Large intestine (tissue), 3 donors: Measurements from ENCODE around the gene SBF1. TPM values are rescaled to one million over a fixed set of nuclear protein-coding genes. Genes with fewer than 3 reads are reported as not detected.

Experiments
- DNase-seq, 2 donors: peaks; one replicate each; pipeline versions ENCODE4 v3.0.0 to v3.0.0-alpha.2; 2013
- H3K27ac ChIP-seq: one replicate; pipeline ENCODE4 v1.5.1; 2013; ENCODE audit warnings: low read length
- H3K27me3 ChIP-seq: 2 replicates; pipeline ENCODE4 v1.6.1; 2013; ENCODE audit warnings: low read length; ENCODE audit not compliant: control insufficient read depth, insufficient read depth
- H3K36me3 ChIP-seq: 2 replicates; pipeline ENCODE4 v1.6.1; 2013; ENCODE audit warnings: low read length; ENCODE audit not compliant: control insufficient read depth, insufficient read depth
- H3K4me1 ChIP-seq: one replicate; pipeline ENCODE4 v1.6.1; 2013; ENCODE audit warnings: low read length; ENCODE audit not compliant: control insufficient read depth, insufficient read depth
- H3K4me3 ChIP-seq: one replicate; pipeline ENCODE4 v1.5.1; 2013; ENCODE audit warnings: low read length
- H3K9me3 ChIP-seq: one replicate; pipeline ENCODE4 v1.6.1; 2013; ENCODE audit warnings: mild to moderate bottlenecking, low read depth, low read length, moderate library complexity; ENCODE audit not compliant: control insufficient read depth
- WGBS: methylation state at CpG from one replicate; pipeline ENCODE4 v1.1.5; 2013; ENCODE audit warnings: low lambda C conversion rate; ENCODE audit not compliant: insufficient coverage; 5-methylcytosine and 5-hydroxymethylcytosine counted together
- polyA plus RNA-seq: library from polyadenylated mRNA; unstranded; fragments of 120-200 nt; gene quantifications from one replicate; pipeline ENCODE4 v1.2.1, GENCODE V29; 2013

SBF1 gene
- polyA plus RNA-seq, 1 donor, result 37.5 TPM

GRCh38 chr22:50473855-50474671 lies 772 bp downstream of the SBF1 start:
- Histone ChIP-seq H3K9me3 (no peaks in the 10 kb centered on the region), H3K36me3 (peaks cover 5% of the 10 kb centered on the region), H3K27me3 (peaks cover 15% of the 10 kb centered on the region), H3K27ac (peak overlapping the region; percentile 61), H3K4me1 (peaks cover 55% of the 10 kb centered on the region), H3K4me3 (peak overlapping the region; percentile 72)
- DNase-seq, result peak in 1 of 2 donors; percentile 59
- no CpG with 5 or more reads among the region's 62 CpGs for WGBS

DNA sequence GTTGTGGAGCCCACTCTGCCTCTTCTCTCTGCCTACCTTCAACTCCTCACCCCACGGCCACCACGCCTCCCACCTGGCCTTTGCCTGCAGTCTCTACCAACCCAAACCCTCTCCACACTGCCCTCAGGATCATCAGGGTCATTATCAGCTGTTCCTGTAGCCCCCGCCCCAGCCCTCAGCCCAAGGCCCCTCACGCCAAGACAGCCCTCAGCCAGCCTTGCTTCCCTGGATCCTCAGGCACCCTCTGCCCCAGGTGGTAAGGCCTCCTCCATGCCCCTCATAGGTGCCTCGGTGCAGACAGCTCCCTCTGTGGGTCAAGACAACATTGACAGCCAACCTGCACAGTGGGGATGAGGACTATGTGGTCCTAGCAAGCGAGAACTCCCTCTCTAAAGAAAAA lies 1.7 kb downstream of the SBF1 start:
- Histone ChIP-seq H3K9me3 (no peaks in the 10 kb centered on the region), H3K4me3 (no peak overlapping the region), H3K36me3 (peaks cover 9% of the 10 kb centered on the region), H3K4me1 (peaks cover 59% of the 10 kb centered on the region), H3K27me3 (peaks cover 8% of the 10 kb centered on the region), H3K27ac (no peak overlapping the region)
- no CpG with 5 or more reads among the region's 6 CpGs for WGBS
- DNase-seq, result no peak

GRCh38 chr22:50471962-50472361 lies 2.9 kb downstream of the SBF1 start:
- Histone ChIP-seq H3K36me3 (peaks cover 19% of the 10 kb centered on the region), H3K27me3 (peaks cover 2% of the 10 kb centered on the region), H3K27ac (no peak overlapping the region), H3K4me1 (peaks cover 59% of the 10 kb centered on the region), H3K4me3 (no peak overlapping the region), H3K9me3 (no peaks in the 10 kb centered on the region)
- no peak for DNase-seq
- no CpG with 5 or more reads among the region's 5 CpGs for WGBS

DNA sequence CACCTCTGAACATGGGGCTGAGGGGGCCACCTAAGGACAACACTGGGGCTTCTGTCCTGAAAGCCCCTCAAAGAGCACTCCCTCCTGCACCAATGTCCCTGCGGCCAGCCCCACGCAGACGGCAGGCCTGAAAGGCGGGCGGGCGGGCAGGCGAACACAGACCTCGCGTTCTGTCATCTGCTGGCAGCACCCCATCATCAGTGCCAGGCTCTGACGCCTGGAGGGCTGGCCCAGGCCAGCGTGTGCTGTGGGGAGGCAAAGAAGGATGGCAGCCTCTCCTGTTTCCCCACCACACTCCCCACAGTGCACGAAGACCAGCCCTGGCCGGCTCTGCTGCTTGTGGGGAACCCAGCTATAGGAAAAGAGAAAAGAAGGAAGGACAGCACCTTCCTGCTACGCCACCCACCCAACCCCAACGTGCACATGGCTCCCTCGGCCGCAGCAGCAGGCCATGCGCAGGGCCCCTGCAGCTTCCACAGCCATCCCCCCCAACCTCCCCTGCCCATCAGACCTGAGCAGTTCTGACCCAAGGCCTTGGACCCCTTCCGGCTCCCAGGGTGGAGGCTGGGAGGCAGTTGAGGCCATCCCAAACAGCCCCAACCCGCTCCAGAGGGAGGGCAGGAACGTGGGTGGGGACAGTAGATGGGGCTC lies 3.5 kb downstream of the SBF1 start:
- no peak overlapping the region for H3K4me3 ChIP-seq
- H3K4me1 ChIP-seq, result peaks cover 59% of the 10 kb centered on the region
- peaks cover 25% of the 10 kb centered on the region for H3K36me3 ChIP-seq
- no peaks in the 10 kb centered on the region for H3K9me3 ChIP-seq
- H3K27ac ChIP-seq, result peak overlapping the region; percentile 83
- DNase-seq, result no peak
- H3K27me3 ChIP-seq, result no peaks in the 10 kb centered on the region
- no CpG with 5 or more reads among the region's 21 CpGs for WGBS

GRCh38 chr22:50470491-50470890 lies 4.3 kb downstream of the SBF1 start:
- no CpG with 5 or more reads among the region's 6 CpGs for WGBS
- H3K9me3 ChIP-seq, result no peaks in the 10 kb centered on the region
- DNase-seq, result peak; percentile 54 to 75
- peaks cover 33% of the 10 kb centered on the region for H3K36me3 ChIP-seq
- peak overlapping the region; percentile 83 for H3K27ac ChIP-seq
- H3K27me3 ChIP-seq, result no peaks in the 10 kb centered on the region
- H3K4me3 ChIP-seq, result no peak overlapping the region
- H3K4me1 ChIP-seq, result peaks cover 56% of the 10 kb centered on the region

DNA sequence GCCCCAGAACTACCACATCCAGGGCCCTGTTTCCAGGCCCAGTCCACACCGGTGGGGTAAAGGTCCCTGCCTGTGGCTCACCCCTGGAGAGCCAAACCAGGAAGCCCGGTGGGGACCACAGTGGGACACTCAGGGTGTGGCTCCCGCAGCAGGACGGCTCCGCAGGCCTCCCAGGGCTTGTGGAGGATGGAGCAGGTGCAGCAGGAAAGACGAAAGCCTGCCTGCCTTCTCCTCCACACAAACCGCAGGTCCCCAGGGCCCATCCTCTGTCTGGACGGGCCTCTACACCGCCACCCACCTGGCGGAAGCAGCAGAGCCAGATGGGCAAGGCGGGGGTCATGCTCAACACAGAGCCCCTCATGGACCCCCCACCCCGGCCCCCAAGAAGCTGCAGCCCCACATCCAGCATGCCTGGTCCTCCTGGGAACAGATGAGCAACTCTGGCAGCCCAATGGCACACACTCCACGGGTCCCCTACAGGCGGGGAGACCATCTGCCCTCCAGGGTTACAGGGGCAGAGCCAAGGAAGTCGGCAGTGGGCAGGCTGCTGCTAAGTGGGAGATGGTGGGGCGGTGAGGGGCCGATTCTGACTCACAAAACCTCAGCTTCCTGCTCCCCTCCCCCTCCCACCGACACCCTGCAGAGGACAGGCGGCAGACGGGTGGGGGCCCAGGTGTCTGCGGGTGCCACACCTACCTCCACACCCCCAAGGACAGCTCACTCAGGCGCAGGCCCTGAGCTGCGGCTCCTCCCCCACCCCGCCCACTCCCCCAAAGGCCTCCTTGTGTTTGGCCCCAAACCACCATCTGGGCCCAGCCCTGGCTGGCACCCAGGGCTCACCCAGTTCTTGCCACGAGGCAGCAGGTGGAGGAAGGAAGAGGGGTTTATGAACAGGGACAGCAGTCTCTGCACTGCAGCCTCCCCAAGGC lies 5.2 kb downstream of the SBF1 start:
- no peak overlapping the region for H3K4me3 ChIP-seq
- H3K9me3 ChIP-seq, result no peaks in the 10 kb centered on the region
- peaks cover 42% of the 10 kb centered on the region for H3K36me3 ChIP-seq
- peaks cover 53% of the 10 kb centered on the region for H3K4me1 ChIP-seq
- H3K27me3 ChIP-seq, result no peaks in the 10 kb centered on the region
- peak overlapping the region; percentile 83 for H3K27ac ChIP-seq
- WGBS, result no CpG with 5 or more reads among the region's 25 CpGs
- DNase-seq, result peak; percentile 84 to 93

DNA sequence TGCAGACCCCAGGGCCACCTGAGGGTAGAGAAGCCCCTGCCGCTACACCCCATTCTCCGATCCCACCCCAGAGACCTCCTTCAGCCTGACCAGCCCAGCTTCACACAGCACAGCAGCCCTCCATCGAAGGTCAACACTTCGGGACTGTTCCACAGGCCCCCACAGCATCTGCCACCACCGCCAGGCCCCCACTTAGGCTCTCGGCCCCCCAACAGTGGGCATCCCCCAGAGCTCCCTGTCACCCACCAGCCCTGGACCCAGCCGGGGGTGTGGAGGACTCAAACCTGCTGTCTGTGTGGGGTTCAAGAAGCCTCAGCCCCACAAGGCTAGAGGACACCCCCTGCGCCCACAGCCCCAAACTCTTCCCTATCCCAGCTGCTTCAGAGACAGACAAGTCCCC lies 6.2 kb downstream of the SBF1 start:
- Histone ChIP-seq H3K9me3 (no peaks in the 10 kb centered on the region), H3K27ac (no peak overlapping the region), H3K4me1 (peaks cover 49% of the 10 kb centered on the region), H3K27me3 (no peaks in the 10 kb centered on the region), H3K36me3 (peaks cover 52% of the 10 kb centered on the region), H3K4me3 (no peak overlapping the region)
- DNase-seq, result no peak
- no CpG with 5 or more reads among the region's 8 CpGs for WGBS

GRCh38 chr22:50467773-50468440 lies 6.9 kb downstream of the SBF1 start:
- WGBS, result no CpG with 5 or more reads among the region's 22 CpGs
- Histone ChIP-seq H3K27me3 (no peaks in the 10 kb centered on the region), H3K27ac (no peak overlapping the region), H3K36me3 (peaks cover 59% of the 10 kb centered on the region), H3K4me1 (peaks cover 42% of the 10 kb centered on the region), H3K4me3 (no peak overlapping the region), H3K9me3 (no peaks in the 10 kb centered on the region)
- no peak for DNase-seq

- WGBS, result no CpG with 5 or more reads among the region's 24 CpGs
- H3K9me3 ChIP-seq, result no peaks in the 10 kb centered on the region
- H3K36me3 ChIP-seq, result peaks cover 65% of the 10 kb centered on the region
- no peak for DNase-seq
- H3K27ac ChIP-seq, result no peak overlapping the region
- H3K4me1 ChIP-seq, result peaks cover 36% of the 10 kb centered on the region
- H3K27me3 ChIP-seq, result no peaks in the 10 kb centered on the region
- H3K4me3 ChIP-seq, result no peak overlapping the region
These were observed 7.5 kb downstream of the SBF1 start for GRCh38 chr22:50467341-50467740.
